ENCODE data around the gene AMIGO1.
A peak's percentile ranks its signal among the peaks of the same experiment; 100 is the strongest.
"Not testable (repeated sequence)": the region's sequence is repeated elsewhere in the genome, so short reads cannot be mapped to it uniquely, and the experiment has no call there.

AMIGO1 gene

GRCh38 chr1:109474697-109475096 is 34.8 kb downstream of the AMIGO1 start:
- Mint-ChIP-seq H3K27me3 (peaks cover 50% of the 10 kb centered on the region), H3K9me3 (no peaks in the 10 kb centered on the region), H3K4me1 (no peaks in the 10 kb centered on the region), H3K36me3 (ENCODE audit: low read depth) (no peaks in the 10 kb centered on the region), H3K4me3 (no peak overlapping the region), H3K27ac (no peak overlapping the region)
- DNase-seq (no peak), ATAC-seq (no peak)

GRCh38 chr1:109473284-109474057 is 36.1 kb downstream of the AMIGO1 start:
- H3K4me1 Mint-ChIP-seq; DNase-seq; H3K36me3 Mint-ChIP-seq (ENCODE audit: low read depth); H3K9me3 Mint-ChIP-seq; H3K4me3 Mint-ChIP-seq; ATAC-seq; H3K27ac Mint-ChIP-seq: not testable (repeated sequence)
- H3K27me3 Mint-ChIP-seq = peaks cover 50% of the 10 kb centered on the region

- Mint-ChIP-seq H3K9me3 (no peaks in the 10 kb centered on the region), H3K36me3 (ENCODE audit: low read depth) (no peaks in the 10 kb centered on the region), H3K27me3 (peaks cover 57% of the 10 kb centered on the region), H3K4me3 (no peak overlapping the region), H3K4me1 (no peaks in the 10 kb centered on the region), H3K27ac (no peak overlapping the region)
- no peak for DNase-seq
- ATAC-seq = no peak
These were observed 36.7 kb downstream of the AMIGO1 start for GRCh38 chr1:109472779-109473178.

- ATAC-seq (no peak), DNase-seq (no peak)
- H3K4me1 Mint-ChIP-seq = peaks cover 5% of the 10 kb centered on the region
- no peaks in the 10 kb centered on the region for H3K9me3 Mint-ChIP-seq
- peaks cover 60% of the 10 kb centered on the region for H3K27me3 Mint-ChIP-seq
- no peak overlapping the region for H3K4me3 Mint-ChIP-seq
- H3K36me3 Mint-ChIP-seq (ENCODE audit: low read depth) = peaks cover 2% of the 10 kb centered on the region
- H3K27ac Mint-ChIP-seq = no peak overlapping the region
These were observed 39.3 kb downstream of the AMIGO1 start for GRCh38 chr1:109470245-109470644.

- peaks cover 5% of the 10 kb centered on the region for H3K4me1 Mint-ChIP-seq
- no peak for ATAC-seq
- no peak overlapping the region for H3K27ac Mint-ChIP-seq
- H3K36me3 Mint-ChIP-seq (ENCODE audit: low read depth) = peaks cover 2% of the 10 kb centered on the region
- no peak for DNase-seq
- peaks cover 70% of the 10 kb centered on the region for H3K27me3 Mint-ChIP-seq
- H3K9me3 Mint-ChIP-seq = no peaks in the 10 kb centered on the region
- H3K4me3 Mint-ChIP-seq = no peak overlapping the region
These were observed 40.6 kb downstream of the AMIGO1 start for GRCh38 chr1:109468903-109469302.

GRCh38 chr1:109468061-109468460 is 41.5 kb downstream of the AMIGO1 start:
- no peaks in the 10 kb centered on the region for H3K9me3 Mint-ChIP-seq
- H3K36me3 Mint-ChIP-seq (ENCODE audit: low read depth) = peaks cover 2% of the 10 kb centered on the region
- peaks cover 5% of the 10 kb centered on the region for H3K4me1 Mint-ChIP-seq
- ATAC-seq (no peak), DNase-seq (no peak)
- no peak overlapping the region for H3K4me3 Mint-ChIP-seq
- peaks cover 74% of the 10 kb centered on the region for H3K27me3 Mint-ChIP-seq
- H3K27ac Mint-ChIP-seq = no peak overlapping the region

- Mint-ChIP-seq H3K4me1 (peaks cover 5% of the 10 kb centered on the region), H3K27ac (no peak overlapping the region), H3K9me3 (no peaks in the 10 kb centered on the region), H3K27me3 (peaks cover 77% of the 10 kb centered on the region), H3K36me3 (ENCODE audit: low read depth) (peaks cover 2% of the 10 kb centered on the region), H3K4me3 (peak overlapping the region; percentile 49)
- DNase-seq = no peak
- no peak for ATAC-seq
These were observed 42.2 kb downstream of the AMIGO1 start for GRCh38 chr1:109467301-109467777.

GRCh38 chr1:109466452-109467300 is 42.9 kb downstream of the AMIGO1 start, which contains the start of gene SYPL2:
Gene SYPL2 (plus strand): TSS chr1:109466546. CDS start chr1:109466844, 298 bp downstream.
- no peaks in the 10 kb centered on the region for H3K9me3 Mint-ChIP-seq
- H3K27me3 Mint-ChIP-seq = peaks cover 83% of the 10 kb centered on the region
- H3K36me3 Mint-ChIP-seq (ENCODE audit: low read depth) = peaks cover 2% of the 10 kb centered on the region
- no peak within 1 kb of the TSS for H3K27ac Mint-ChIP-seq
- DNase-seq (no peak), ATAC-seq (peak; percentile 28)
- H3K4me3 Mint-ChIP-seq = peak within 1 kb of the TSS; percentile 68
- H3K4me1 Mint-ChIP-seq = peaks cover 5% of the 10 kb centered on the region

- ATAC-seq = no peak
These were observed 43.4 kb downstream of the AMIGO1 start for GRCh38 chr1:109466125-109466451.

GRCh38 chr1:109457819-109458218 is 51.7 kb downstream of the AMIGO1 start:
- Mint-ChIP-seq H3K9me3 (peaks cover 24% of the 10 kb centered on the region), H3K27ac (no peak overlapping the region), H3K27me3 (peaks cover 45% of the 10 kb centered on the region), H3K4me1 (no peaks in the 10 kb centered on the region), H3K4me3 (no peak overlapping the region), H3K36me3 (ENCODE audit: low read depth) (peaks cover 10% of the 10 kb centered on the region)
- DNase-seq (no peak), ATAC-seq (no peak)

More at GRCh38 chr1:109466125-109466451, 43.4 kb downstream of the AMIGO1 start:
- H3K27ac Mint-ChIP-seq = no peak overlapping the region
- H3K27me3 Mint-ChIP-seq = peaks cover 83% of the 10 kb centered on the region
- no peak for DNase-seq
- peaks cover 5% of the 10 kb centered on the region for H3K4me1 Mint-ChIP-seq
- H3K9me3 Mint-ChIP-seq = no peaks in the 10 kb centered on the region
- H3K36me3 Mint-ChIP-seq (ENCODE audit: low read depth) = peaks cover 2% of the 10 kb centered on the region
- H3K4me3 Mint-ChIP-seq = peak overlapping the region; percentile 68

GRCh38 chr1:109454497-109455133 is 54.9 kb downstream of the AMIGO1 start:
- Mint-ChIP-seq H3K9me3 (peaks cover 24% of the 10 kb centered on the region), H3K4me1 (no peaks in the 10 kb centered on the region), H3K27me3 (peaks cover 36% of the 10 kb centered on the region), H3K36me3 (ENCODE audit: low read depth) (peaks cover 10% of the 10 kb centered on the region), H3K4me3 (no peak overlapping the region), H3K27ac (no peak overlapping the region)
- ATAC-seq (no peak), DNase-seq (no peak)
